Right cardiac atrium (tissue), 5 donors: ENCODE measurements around the gene MED27. TPM values are rescaled to one million over a fixed set of nuclear protein-coding genes. Genes with fewer than 3 reads are reported as not detected.

ENCODE experiments used
- ATAC-seq, 2 donors: fragments of 200-7000 bp; cut with Tn5 transposase; one replicate each; pipeline versions ENCODE4 v1.8.0 to v1.9.1; 2020; ENCODE audit warnings: moderate library complexity in 2 of 2, mild to moderate bottlenecking in 1 of 2
- DNase-seq, 3 donors: peaks; one replicate each; pipeline ENCODE4 v3.0.0-alpha.2; 2020
- H3K27ac ChIP-seq: one replicate; pipeline ENCODE4 v1.5.1; 2013; ENCODE audit warnings: mild to moderate bottlenecking, low read length, control low read depth, moderate library complexity
- H3K27me3 ChIP-seq: one replicate; pipeline ENCODE4 v1.6.1; 2013; ENCODE audit not compliant: control insufficient read depth, insufficient read depth
- H3K4me1 ChIP-seq: one replicate; pipeline ENCODE4 v1.6.1; 2013; ENCODE audit warnings: low read length; ENCODE audit not compliant: control insufficient read depth, insufficient read depth
- H3K4me3 ChIP-seq: one replicate; pipeline ENCODE4 v1.5.1; 2013; ENCODE audit warnings: low read length, control low read depth
- H3K9me3 ChIP-seq: one replicate; pipeline ENCODE4 v1.6.1; 2013; ENCODE audit warnings: low read length; ENCODE audit not compliant: control insufficient read depth
- WGBS: extraction: QIAGEN DNeasy Blood & Tissue Kit; methylation state at CpG from one replicate; pipeline ENCODE4 v1.1.7; 2013; 5-methylcytosine and 5-hydroxymethylcytosine counted together
- intact Hi-C, 4 donors: fragments of 100-400 bp; cut with DNase I; formaldehyde crosslinking; loops; one replicate each; pipeline versions ENCODE4 v1.11.0 to v1.14.0; 2022 to 2023
- long read RNA-seq, 4 donors: library from polyadenylated mRNA; unstranded; transcript quantifications; one replicate each; pipeline ENCODE4 v2.0.0, GENCODE V29; 2020 to 2021
- polyA plus RNA-seq: library from polyadenylated mRNA; stranded (reverse); fragments of 200-250 nt; gene quantifications from one replicate; pipeline ENCODE4 v1.2.3, GENCODE V29; 2013
- total RNA-seq, 4 donors: library from RNA; stranded (reverse); fragmentation: NEBNext Ultra II Directional; extraction: Animal tissue kit (Norgen Biotek cat#: 25700); gene quantifications; one replicate each; pipeline ENCODE4 v1.2.1, GENCODE V29; 2021
- donor health status: healthy with polysubstance abuse.
- donor health status: DM: no; HTN: yes; CAD: no.
- donor health status: DM: no; HTN: no; CAD: no.
- donor health status: DM: no; HTN: yes; CAD: no; lungs with severe emphysema.
- donor health status: DM: yes; HTN: yes; CAD: no.

MED27 gene, protein sequence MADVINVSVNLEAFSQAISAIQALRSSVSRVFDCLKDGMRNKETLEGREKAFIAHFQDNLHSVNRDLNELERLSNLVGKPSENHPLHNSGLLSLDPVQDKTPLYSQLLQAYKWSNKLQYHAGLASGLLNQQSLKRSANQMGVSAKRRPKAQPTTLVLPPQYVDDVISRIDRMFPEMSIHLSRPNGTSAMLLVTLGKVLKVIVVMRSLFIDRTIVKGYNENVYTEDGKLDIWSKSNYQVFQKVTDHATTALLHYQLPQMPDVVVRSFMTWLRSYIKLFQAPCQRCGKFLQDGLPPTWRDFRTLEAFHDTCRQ
- total RNA-seq (10 to 100 TPM; 19.9 to 22.2 (median 20.6) TPM), polyA plus RNA-seq (22.7 TPM)
- long read RNA-seq, donor 1, transcript MED27-201 (8 exons, 1,431 nt), result major isoform, 15 of 17 reads
- long read RNA-seq, donor 1, partial matches to known transcripts, result 0 of 17 reads
- long read RNA-seq, donor 1, other reads (novel, unspliced or antisense), result 1 of 17 reads
- long read RNA-seq, donor 2, transcript MED27-201 (8 exons, 1,431 nt), result major isoform, 12 of 12 reads
- long read RNA-seq, donor 2, partial matches to known transcripts, result 0 of 12 reads
- long read RNA-seq, donor 2, other reads (novel, unspliced or antisense), result 0 of 12 reads
- long read RNA-seq, donor 3, transcript MED27-201 (8 exons, 1,431 nt), result major isoform, 33 of 43 reads
- long read RNA-seq, donor 3, partial matches to known transcripts, result 2 of 43 reads
- long read RNA-seq, donor 3, other reads (novel, unspliced or antisense), result 7 of 43 reads
- long read RNA-seq, donor 4, transcript MED27-201 (8 exons, 1,431 nt), result major isoform, 23 of 23 reads
- long read RNA-seq, donor 4, partial matches to known transcripts, result 0 of 23 reads
- long read RNA-seq, donor 4, other reads (novel, unspliced or antisense), result 0 of 23 reads

DNA sequence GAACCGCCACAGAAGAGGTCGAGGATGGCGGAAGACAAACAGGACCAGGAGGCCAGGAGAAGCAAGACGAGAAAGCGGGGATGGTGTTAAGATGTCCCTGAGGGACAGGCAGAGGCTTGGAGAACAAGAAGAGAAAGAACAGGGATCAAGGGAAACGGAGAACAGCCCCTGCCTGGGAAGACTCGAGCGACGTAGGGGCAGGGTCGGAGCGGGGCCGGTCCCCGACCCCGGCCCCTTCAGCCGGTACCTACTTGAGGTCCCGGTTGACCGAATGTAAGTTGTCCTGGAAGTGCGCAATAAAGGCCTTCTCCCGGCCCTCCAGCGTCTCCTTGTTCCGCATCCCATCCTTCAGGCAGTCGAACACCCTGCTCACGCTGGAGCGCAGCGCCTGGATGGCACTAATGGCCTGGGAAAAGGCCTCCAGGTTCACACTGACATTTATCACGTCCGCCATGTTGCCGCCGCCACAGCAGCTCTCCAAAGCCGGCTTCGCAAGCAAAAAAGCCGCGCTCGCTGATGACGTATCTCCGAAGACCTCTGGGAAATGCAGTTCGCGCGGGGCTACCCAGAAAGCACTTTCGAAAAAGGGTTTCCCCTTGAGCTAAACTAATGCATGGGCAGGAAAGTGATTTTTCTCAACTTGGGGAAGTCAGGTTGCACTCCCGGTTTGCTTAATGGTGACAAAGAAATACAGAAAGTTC is at the start of gene MED27:
TSS of gene MED27 (minus strand) at position 477 of the 701 bp plus-strand sequence. CDS start at position 454, 23 bp downstream.
- Histone ChIP-seq H3K27me3 (no peaks in the 10 kb centered on the region), H3K9me3 (no peaks in the 10 kb centered on the region), H3K27ac (peak within 1 kb of the TSS; percentile 61), H3K4me1 (peaks cover 4% of the 10 kb centered on the region), H3K4me3 (peak within 1 kb of the TSS; percentile 90)
- intact Hi-C loops, result no loop called here
- peak; percentile 93 to 97 (median 95) for DNase-seq
- 7% methylated on average over 41 of the region's 41 CpGs for WGBS
- peak; percentile 96 to 97 for ATAC-seq

- intact Hi-C loops, result no loop called here
- Histone ChIP-seq H3K9me3 (no peaks in the 10 kb centered on the region), H3K27me3 (no peaks in the 10 kb centered on the region), H3K27ac (no peak overlapping the region), H3K4me1 (no peaks in the 10 kb centered on the region), H3K4me3 (no peak overlapping the region)
- no peak for ATAC-seq
- WGBS, result 66% methylated on average over 15 of the region's 15 CpGs
- no peak for DNase-seq
Measured at GRCh38 chr9:132127888-132128534, 48.3 kb upstream of the MED27 start.

DNA sequence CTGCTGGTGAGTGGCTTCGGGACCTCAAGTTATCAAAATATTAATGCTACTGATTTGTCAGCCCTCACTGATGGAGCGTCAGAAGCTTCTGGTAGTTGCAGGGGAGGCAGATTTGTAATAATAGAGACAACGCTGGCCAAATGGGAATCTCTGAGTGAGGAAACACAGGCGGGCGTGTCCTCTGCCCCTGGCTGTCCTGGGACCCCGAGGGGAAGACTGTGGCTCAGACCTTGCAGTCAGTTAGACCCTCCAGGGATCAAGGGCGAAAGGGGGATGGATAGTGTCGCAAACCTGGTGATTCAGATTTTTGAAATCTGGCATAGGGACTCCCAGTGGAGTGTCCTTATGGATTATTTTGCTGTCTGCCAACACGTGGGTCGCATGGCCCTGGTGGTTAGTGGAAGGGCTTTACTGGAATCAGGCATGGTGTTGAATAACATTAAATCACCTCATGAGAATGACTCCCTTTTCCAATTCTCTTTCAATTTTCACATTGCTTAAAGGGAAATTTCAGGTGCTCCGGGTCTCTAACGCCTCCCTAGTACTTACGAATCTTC is 47.1 kb upstream of the MED27 start:
- H3K27me3 ChIP-seq, result no peaks in the 10 kb centered on the region

GRCh38 chr9:132125944-132126679 is 46.4 kb upstream of the MED27 start:
- no peaks in the 10 kb centered on the region for H3K9me3 ChIP-seq
- no peak overlapping the region for H3K4me3 ChIP-seq
- no peak overlapping the region for H3K27ac ChIP-seq
- no peaks in the 10 kb centered on the region for H3K4me1 ChIP-seq
- no peaks in the 10 kb centered on the region for H3K27me3 ChIP-seq
- ATAC-seq, result no peak
- no peak for DNase-seq
- intact Hi-C loops, result no loop called here
- WGBS, result 54% methylated on average over 20 of the region's 20 CpGs

More for the DNA sequence above, 47.1 kb upstream of the MED27 start:
- Histone ChIP-seq H3K27ac (no peak overlapping the region), H3K4me3 (no peak overlapping the region), H3K9me3 (no peaks in the 10 kb centered on the region), H3K4me1 (no peaks in the 10 kb centered on the region)
- no peak for DNase-seq
- WGBS, result 63% methylated on average over 13 of the region's 13 CpGs
- intact Hi-C loops, result no loop called here
- ATAC-seq, result no peak

- intact Hi-C loops, result no loop called here
- H3K27me3 ChIP-seq, result no peaks in the 10 kb centered on the region
- ATAC-seq (no peak), DNase-seq (no peak)
- no peak overlapping the region for H3K27ac ChIP-seq
- H3K4me3 ChIP-seq, result no peak overlapping the region
- H3K9me3 ChIP-seq, result no peaks in the 10 kb centered on the region
- no peaks in the 10 kb centered on the region for H3K4me1 ChIP-seq
- 38% methylated on average over 7 of the region's 7 CpGs for WGBS
Measured at GRCh38 chr9:132125361-132125760, 45.7 kb upstream of the MED27 start.

- H3K4me3 ChIP-seq, result no peak overlapping the region
- ATAC-seq (no peak), DNase-seq (no peak)
- H3K9me3 ChIP-seq, result no peaks in the 10 kb centered on the region
- no peaks in the 10 kb centered on the region for H3K4me1 ChIP-seq
- H3K27ac ChIP-seq, result no peak overlapping the region
- 37% methylated on average over 6 of the region's 6 CpGs for WGBS
- intact Hi-C loops, result no loop called here
- no peaks in the 10 kb centered on the region for H3K27me3 ChIP-seq
Measured at GRCh38 chr9:132124800-132125199, 45.1 kb upstream of the MED27 start.

- ATAC-seq (no peak), DNase-seq (no peak)
- H3K27me3 ChIP-seq, result peaks cover 3% of the 10 kb centered on the region
- H3K27ac ChIP-seq, result no peak overlapping the region
- H3K9me3 ChIP-seq, result no peaks in the 10 kb centered on the region
- no peak overlapping the region for H3K4me3 ChIP-seq
- intact Hi-C loops, result no loop called here
- H3K4me1 ChIP-seq, result no peaks in the 10 kb centered on the region
- WGBS, result 95% methylated on average over 2 of the region's 2 CpGs
Measured at GRCh38 chr9:132121021-132121420, 41.4 kb upstream of the MED27 start.

GRCh38 chr9:132117694-132118093 is 38.0 kb upstream of the MED27 start:
- H3K9me3 ChIP-seq, result no peaks in the 10 kb centered on the region
- ATAC-seq, result no peak
- peaks cover 3% of the 10 kb centered on the region for H3K27me3 ChIP-seq
- no peaks in the 10 kb centered on the region for H3K4me1 ChIP-seq
- intact Hi-C loops, result loop anchor here in 1 of 4 donors (10.0 kb wide), 1 partner anchor 57 kb away; no protein-coding TSS in a partner anchor
- no peak overlapping the region for H3K27ac ChIP-seq
- no peak for DNase-seq
- WGBS, result 81% methylated on average over 3 of the region's 3 CpGs
- no peak overlapping the region for H3K4me3 ChIP-seq

DNA sequence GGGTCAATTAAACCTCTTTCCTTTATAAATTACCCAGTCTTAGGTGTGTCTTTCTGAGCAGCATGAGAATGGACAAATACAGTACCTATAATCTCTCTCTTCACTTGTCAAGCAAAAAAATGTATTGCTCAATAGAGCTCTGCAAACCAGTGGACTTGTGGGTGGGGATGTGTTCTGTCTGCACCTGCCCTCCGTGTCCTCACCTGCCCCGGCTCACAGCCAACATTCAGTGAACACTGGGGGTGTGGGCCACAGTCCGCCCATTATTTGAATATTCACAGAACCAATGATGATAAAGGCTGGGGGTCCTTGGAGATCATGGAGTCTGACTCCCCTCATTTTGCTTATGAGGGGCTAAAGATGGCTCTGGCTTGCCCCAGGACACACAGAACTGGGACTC is 36.9 kb upstream of the MED27 start:
- intact Hi-C loops, result loop anchor here in 1 of 4 donors (10.0 kb wide), 1 partner anchor 58 kb away; no protein-coding TSS in a partner anchor
- Histone ChIP-seq H3K27me3 (peaks cover 3% of the 10 kb centered on the region), H3K27ac (no peak overlapping the region), H3K9me3 (no peaks in the 10 kb centered on the region), H3K4me3 (no peak overlapping the region), H3K4me1 (no peaks in the 10 kb centered on the region)
- 72% methylated on average over 3 of the region's 3 CpGs for WGBS
- no peak for ATAC-seq
- DNase-seq, result no peak
